ENCODE results near the gene ATXN7L1.

ATXN7L1 gene

GRCh38 chr7:105647591-105647990 is 228.8 kb downstream of the ATXN7L1 start:
- H3K4me3 ChIP-seq (ENCODE audit: low read depth, low read length): no peak overlapping the region
- H3K36me3 ChIP-seq (ENCODE audit: control insufficient read depth in 2 of 2, insufficient read depth in 1 of 2, low read length in 2 of 2): no peaks in the 10 kb centered on the region
- H3K4me1 ChIP-seq (ENCODE audit: control insufficient read depth, insufficient read depth, low read length): peaks cover 6% of the 10 kb centered on the region
- H3K27ac ChIP-seq (ENCODE audit: extremely low read depth, low read depth, low read length): no peak overlapping the region
- ChIA-PET CTCF (interaction anchor here (0.6 to 2.8 kb wide), 3 partner anchors 9 to 230 kb away, joined by 3 to 17 read pairs (median 3); no protein-coding TSS in a partner anchor), POLR2A (no interaction called here)
- TF ChIP-seq CTCF (tag by site-specific recombination; IDR thresholded peaks at IDR 0.05) (no peak), ZNF280C (tag by site-specific recombination; IDR thresholded peaks at IDR 0.05) (no peak), ZSCAN4 (tag by site-specific recombination; IDR thresholded peaks at IDR 0.05) (no peak), MZF1 (tag by site-specific recombination; IDR thresholded peaks at IDR 0.05; ENCODE audit: borderline replicate concordance) (no peak), ZNF768 (tag by site-specific recombination; IDR thresholded peaks at IDR 0.05) (no peak), HIC1 (tag by site-specific recombination; IDR thresholded peaks at IDR 0.05) (no peak), BCL11A (tag by site-specific recombination; IDR thresholded peaks at IDR 0.05; ENCODE audit: low read depth) (no peak), ZNF138 (tag by site-specific recombination; IDR thresholded peaks at IDR 0.05; ENCODE audit: borderline replicate concordance) (no peak), ZNF146 (tag by site-specific recombination; IDR thresholded peaks at IDR 0.05) (no peak), ZNF157 (tag by site-specific recombination; IDR thresholded peaks at IDR 0.05) (no peak), KLF17 (tag by site-specific recombination; IDR thresholded peaks at IDR 0.05) (no peak), ZNF48 (tag by site-specific recombination; IDR thresholded peaks at IDR 0.05) (no peak)
- H3K9me3 ChIP-seq (ENCODE audit: control insufficient read depth, insufficient read depth, low read depth, low read length): no peaks in the 10 kb centered on the region

GRCh38 chr7:105644937-105645336 is 231.5 kb downstream of the ATXN7L1 start:
- ChIA-PET POLR2A (no interaction called here), CTCF (interaction anchor here (0.9 to 2.2 kb wide), 2 partner anchors 11 to 82 kb away, joined by 3 to 10 read pairs; no protein-coding TSS in a partner anchor)
- no peak overlapping the region for H3K4me3 ChIP-seq (ENCODE audit: low read depth, low read length)
- no peaks in the 10 kb centered on the region for H3K36me3 ChIP-seq (ENCODE audit: control insufficient read depth in 2 of 2, insufficient read depth in 1 of 2, low read length in 2 of 2)
- H3K9me3 ChIP-seq (ENCODE audit: control insufficient read depth, insufficient read depth, low read depth, low read length): no peaks in the 10 kb centered on the region
- peaks cover 6% of the 10 kb centered on the region for H3K4me1 ChIP-seq (ENCODE audit: control insufficient read depth, insufficient read depth, low read length)
- no peak overlapping the region for H3K27ac ChIP-seq (ENCODE audit: extremely low read depth, low read depth, low read length)
- no peak for TF ChIP-seq ZNF335 (tag by site-specific recombination; conservative IDR thresholded peaks at IDR 0.05)
- TF ChIP-seq ZNF549 (tag by site-specific recombination; IDR thresholded peaks at IDR 0.05): no peak
- no peak for TF ChIP-seq ZNF548 (tag by site-specific recombination; IDR thresholded peaks at IDR 0.05)
- TF ChIP-seq PRDM2 (tag by site-specific recombination; IDR thresholded peaks at IDR 0.05; ENCODE audit: borderline replicate concordance): no peak
- TF ChIP-seq ZNF24 (tag by site-specific recombination; IDR thresholded peaks at IDR 0.05): no peak
- no peak for TF ChIP-seq ZSCAN5A (tag by site-specific recombination; IDR thresholded peaks at IDR 0.05)
- TF ChIP-seq BCL11A (tag by site-specific recombination; IDR thresholded peaks at IDR 0.05; ENCODE audit: low read depth): no peak
- TF ChIP-seq HOXA7 (CRISPR knock-in tag; IDR thresholded peaks at IDR 0.05; ENCODE audit: borderline replicate concordance): no peak

Data from HEK293 (cell line).